Keratinocyte (primary cell): ENCODE results near the gene ADRM1. TPM values are rescaled to one million over a fixed set of nuclear protein-coding genes. Genes with fewer than 3 reads are reported as not detected.

Experiments used
- DNase-seq: peaks from one replicate; pipeline ENCODE4 v3.0.0-alpha.2; 2011; ENCODE audit warnings: low read depth, missing footprints, low spot score
- FAIRE-seq: peaks from 2 replicates; lab custom pipeline; 2011; peaks lifted over from hg19 to GRCh38; lab: Jason Lieb, UNC
- H2AFZ ChIP-seq: 2 replicates; pipeline ENCODE4 v1.6.0; 2012; ENCODE audit warnings: low read length, control low read depth, inconsistent platforms; ENCODE audit not compliant: control insufficient read depth
- H3K27ac ChIP-seq: 2 replicates; pipeline ENCODE4 v1.5.1; 2011; ENCODE audit warnings: low read length; ENCODE audit not compliant: control insufficient read depth, insufficient read depth
- H3K27me3 ChIP-seq: 3 replicates; pipeline ENCODE4 v1.6.0; 2011; ENCODE audit warnings: low read length; ENCODE audit not compliant: control insufficient read depth, insufficient read depth; ENCODE audit errors: extremely low read depth
- H3K36me3 ChIP-seq, 2 experiments: 2 replicates in 1 of 2; 3 replicates in 1 of 2; pipeline ENCODE4 v1.5.1; 2011; ENCODE audit warnings: low read length in 2 of 2, mild to moderate bottlenecking in 1 of 2; ENCODE audit not compliant: control insufficient read depth in 2 of 2, insufficient read depth in 2 of 2; ENCODE audit errors: extremely low read depth in 1 of 2
- H3K4me1 ChIP-seq: 3 replicates; pipeline ENCODE4 v1.5.1; 2011; ENCODE audit warnings: low read length; ENCODE audit not compliant: control insufficient read depth, insufficient read depth; ENCODE audit errors: extremely low read depth
- H3K4me2 ChIP-seq: 3 replicates; pipeline ENCODE4 v1.6.0; 2011; ENCODE audit warnings: low read depth, low read length; ENCODE audit not compliant: control insufficient read depth, insufficient read depth; ENCODE audit errors: extremely low read depth
- H3K4me3 ChIP-seq, 3 experiments: fragments of 200-600 bp in 1 of 3; sonication (generic) in 1 of 3; 2 replicates in 2 of 3; 3 replicates in 1 of 3; pipeline ENCODE4 v1.5.1; 2011 to 2016; ENCODE audit warnings: low read length in 3 of 3, mild to moderate bottlenecking in 3 of 3, control low read depth in 2 of 3, inconsistent platforms in 1 of 3, low read depth in 1 of 3, mixed read lengths in 1 of 3, mixed run types in 1 of 3, moderate library complexity in 1 of 3; ENCODE audit not compliant: control insufficient read depth in 2 of 3, insufficient read depth in 2 of 3; ENCODE audit errors: extremely low read depth in 1 of 3
- H3K79me2 ChIP-seq: 2 replicates; pipeline ENCODE4 v1.6.0; 2012; ENCODE audit warnings: low read length; ENCODE audit not compliant: control insufficient read depth, insufficient read depth
- H3K9ac ChIP-seq: 3 replicates; pipeline ENCODE4 v1.6.0; 2011; ENCODE audit warnings: low read length; ENCODE audit not compliant: control insufficient read depth, insufficient read depth; ENCODE audit errors: extremely low read depth
- H3K9me1 ChIP-seq: 3 replicates; pipeline ENCODE4 v1.6.0; 2011; ENCODE audit warnings: low read length; ENCODE audit not compliant: control insufficient read depth, insufficient read depth; ENCODE audit errors: extremely low read depth
- H3K9me3 ChIP-seq: 2 replicates; pipeline ENCODE4 v1.5.1; 2012; ENCODE audit warnings: low read depth, low read length; ENCODE audit not compliant: control insufficient read depth
- H4K20me1 ChIP-seq: 3 replicates; pipeline ENCODE4 v1.6.0; 2011; ENCODE audit warnings: low read length; ENCODE audit not compliant: control insufficient read depth, insufficient read depth; ENCODE audit errors: extremely low read depth
- CTCF ChIP-seq, 3 experiments: IDR thresholded peaks in 1 of 3; conservative IDR thresholded peaks in 1 of 3; optimal IDR thresholded peaks in 1 of 3; 2 replicates in 2 of 3; 3 replicates in 1 of 3; pipeline versions ENCODE3 to v1.5.1; 2011; ENCODE audit warnings: low read length in 3 of 3, mild to moderate bottlenecking in 3 of 3, moderate library complexity in 2 of 3, control low read depth in 1 of 3, inconsistent platforms in 1 of 3; ENCODE audit not compliant: insufficient read depth in 2 of 3; ENCODE audit errors: extremely low read depth in 1 of 3
- EZH2 ChIP-seq: IDR thresholded peaks from one replicate; pipeline ENCODE4 v1.6.1; 2012; ENCODE audit warnings: inconsistent platforms, mild to moderate bottlenecking, low read length, moderate library complexity
- dilution Hi-C: fragments of 300-500 bp; cut with MboI; formaldehyde crosslinking; loops from one replicate; pipeline ENCODE4 v1.7.0; 2020; ENCODE audit warnings: low sequenced_read_pairs; ENCODE audit not compliant: extremely low pct_ligation_motif_present
- polyA plus RNA-seq, 5 experiments: library from polyadenylated mRNA; depleted of rRNA in 3 of 5; stranded (reverse) in 3 of 5; stranded (forward) in 1 of 5; unstranded in 1 of 5; fragments of >200 nt; gene quantifications; 1 replicate in 1 of 5; 2 replicates in 3 of 5; 3 replicates in 1 of 5; pipeline versions ENCODE4 v1.2.1 to v1.2.3, GENCODE V29; 2011 to 2012; ENCODE audit warnings: missing spikeins in 2 of 5, low read depth in 1 of 5, low replicate concordance in 1 of 5

ADRM1 gene
- polyA plus RNA-seq, 1 donor (not counting 4 experiments of a cell fraction or from before 2014, with no cell fraction given): 91.4 TPM

- Histone ChIP-seq H3K4me2 (no peak overlapping the region), H3K9me1 (no peaks in the 10 kb centered on the region), H3K27me3 (no peaks in the 10 kb centered on the region), H3K9ac (no peak overlapping the region), H3K36me3 (peaks cover 12 to 24% of the 10 kb centered on the region in 2 experiments), H3K4me3 (no peak overlapping the region), H3K27ac (no peak overlapping the region), H3K79me2 (no peaks in the 10 kb centered on the region), H3K4me1 (no peaks in the 10 kb centered on the region), H2AFZ (no peak overlapping the region), H3K9me3 (no peaks in the 10 kb centered on the region), H4K20me1 (no peaks in the 10 kb centered on the region)
- no peak for DNase-seq
- dilution Hi-C loops: no loop called here
- no peak for FAIRE-seq
- no peak for TF ChIP-seq EZH2
- no peak for TF ChIP-seq CTCF (optimal IDR thresholded peaks at IDR 0.05 in 1 of 3, IDR thresholded peaks at IDR 0.05 in 1 of 3, conservative IDR thresholded peaks at IDR 0.05 in 1 of 3; ENCODE audit: extremely low read depth in 1 of 3, insufficient read depth in 2 of 3, low read length in 3 of 3)
Observed at GRCh38 chr20:62297449-62298227, 5.2 kb upstream of the ADRM1 start.

GRCh38 chr20:62298577-62299249, 4.1 kb upstream of the ADRM1 start:
- no peak overlapping the region for H3K27ac ChIP-seq
- no peak overlapping the region for H3K4me3 ChIP-seq
- H2AFZ ChIP-seq: no peak overlapping the region
- no peak for FAIRE-seq
- no peak overlapping the region for H3K9ac ChIP-seq
- peaks cover 12 to 23% of the 10 kb centered on the region in 2 experiments for H3K36me3 ChIP-seq
- no peaks in the 10 kb centered on the region for H3K4me1 ChIP-seq
- H3K9me3 ChIP-seq: no peaks in the 10 kb centered on the region
- H3K4me2 ChIP-seq: no peak overlapping the region
- no peaks in the 10 kb centered on the region for H3K27me3 ChIP-seq
- DNase-seq: no peak
- dilution Hi-C loops: no loop called here
- peaks cover 2% of the 10 kb centered on the region for H4K20me1 ChIP-seq
- peaks cover 7% of the 10 kb centered on the region for H3K79me2 ChIP-seq
- TF ChIP-seq EZH2 (no peak), CTCF (optimal IDR thresholded peaks at IDR 0.05 in 1 of 3, IDR thresholded peaks at IDR 0.05 in 1 of 3, conservative IDR thresholded peaks at IDR 0.05 in 1 of 3; ENCODE audit: extremely low read depth in 1 of 3, insufficient read depth in 2 of 3, low read length in 3 of 3) (no peak)
- H3K9me1 ChIP-seq: no peaks in the 10 kb centered on the region
